AML-193 (cell line): ENCODE results near the gene FGGY.
A peak's percentile ranks its signal among the peaks of the same experiment; 100 is the strongest.
"Not testable (repeated sequence)": the region's sequence is repeated elsewhere in the genome, so short reads cannot be mapped to it uniquely, and the experiment has no call there.

Experiments used
- DNase-seq, 2 experiments: peaks; one replicate each; lab custom pipeline; 2025; lab: John Stamatoyannopoulos, UW

FGGY gene

DNA sequence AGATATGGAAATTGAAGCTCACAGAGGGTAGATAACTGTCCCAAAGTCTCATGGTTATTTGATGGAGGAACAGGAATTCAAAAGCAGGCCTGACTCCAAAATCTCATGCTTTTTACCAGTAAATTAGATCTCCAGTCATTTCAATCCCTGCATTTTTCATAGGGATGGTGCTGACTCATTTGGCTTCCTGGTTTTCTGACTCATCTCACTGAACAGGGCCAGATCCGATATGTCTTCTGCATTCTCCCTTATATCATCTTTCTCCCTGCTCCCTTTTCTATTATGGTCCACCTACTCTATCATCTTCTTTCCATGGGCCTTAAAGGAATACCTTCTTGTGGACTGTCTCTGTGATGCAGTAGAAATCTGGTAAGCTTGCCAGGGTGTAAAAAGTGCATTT is 187.2 kb downstream of the FGGY start:
- DNase-seq: no peak

DNA sequence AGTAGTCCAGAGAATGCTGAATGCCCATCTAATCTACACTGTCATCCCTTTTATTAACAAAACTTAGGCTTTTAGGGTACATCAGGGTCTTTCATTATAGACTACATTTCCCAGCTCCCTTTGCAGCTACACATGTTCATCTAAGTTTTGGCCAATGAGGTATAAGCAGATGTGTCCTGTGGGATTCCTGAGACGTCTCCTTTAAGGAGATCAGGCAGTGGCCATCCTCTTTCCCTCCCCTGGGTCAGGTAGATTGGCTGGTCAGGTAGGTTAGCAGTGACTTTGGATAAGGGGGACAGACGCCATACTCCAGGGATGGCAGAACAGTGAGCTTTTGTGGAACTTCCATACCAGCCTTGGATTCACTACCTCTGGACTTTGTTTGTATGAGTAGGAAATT is 188.3 kb downstream of the FGGY start:
- DNase-seq: no peak

- DNase-seq: no peak
Observed at GRCh38 chr1:59485949-59486348, 189.1 kb downstream of the FGGY start.

GRCh38 chr1:59486615-59487014 is 189.7 kb downstream of the FGGY start:
- DNase-seq: no peak

GRCh38 chr1:59487335-59488031 is 190.6 kb downstream of the FGGY start:
- no peak for DNase-seq

- DNase-seq: no peak
Observed at GRCh38 chr1:59492500-59492899, 195.6 kb downstream of the FGGY start.

GRCh38 chr1:59494145-59494833 is 197.4 kb downstream of the FGGY start:
- peak; percentile 22 to 34 for DNase-seq

- not testable (repeated sequence) for DNase-seq
Observed at GRCh38 chr1:59496156-59496555, 199.3 kb downstream of the FGGY start.

DNA sequence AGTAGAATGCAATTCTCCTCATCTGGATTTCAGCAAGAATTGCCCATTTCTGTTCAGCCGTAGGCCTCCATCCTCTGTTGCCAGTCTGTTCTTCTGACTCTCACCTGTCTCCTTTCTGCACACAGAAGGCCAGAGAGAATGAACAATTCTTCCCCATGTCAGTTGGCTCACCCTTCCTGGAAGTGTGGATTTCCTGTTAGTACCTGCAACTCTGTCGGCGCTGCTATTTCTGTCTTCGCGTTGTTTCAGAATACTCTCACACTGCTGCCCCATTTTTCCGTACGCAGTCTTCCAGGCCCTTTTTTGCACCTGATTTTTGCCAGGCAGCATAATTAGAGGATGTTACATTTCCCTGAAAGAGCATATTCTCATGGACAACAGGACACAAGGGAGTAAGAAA is 200.7 kb downstream of the FGGY start:
- DNase-seq: no peak

DNA sequence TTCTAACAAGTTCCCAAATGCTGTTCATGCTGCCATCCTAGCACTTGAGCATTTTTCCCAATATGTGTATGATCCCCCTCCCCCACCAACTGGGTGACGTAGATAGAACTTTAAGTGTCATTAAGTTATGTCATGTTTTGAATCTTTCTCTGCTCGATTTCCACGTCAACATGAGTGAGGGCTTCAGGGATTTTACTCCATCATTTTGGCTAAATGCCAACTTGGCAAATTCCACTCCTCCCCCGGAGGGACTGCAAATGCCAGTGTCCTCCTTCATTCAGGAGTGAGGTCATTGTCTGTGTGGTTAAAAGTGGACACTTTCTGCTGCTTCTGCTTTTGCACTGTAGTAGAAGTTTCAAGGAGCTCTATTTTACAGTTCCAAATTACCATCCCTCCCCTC is 201.7 kb downstream of the FGGY start:
- peak; percentile 10 to 23 for DNase-seq

GRCh38 chr1:59499273-59499942 is 202.5 kb downstream of the FGGY start:
- no peak for DNase-seq

DNA sequence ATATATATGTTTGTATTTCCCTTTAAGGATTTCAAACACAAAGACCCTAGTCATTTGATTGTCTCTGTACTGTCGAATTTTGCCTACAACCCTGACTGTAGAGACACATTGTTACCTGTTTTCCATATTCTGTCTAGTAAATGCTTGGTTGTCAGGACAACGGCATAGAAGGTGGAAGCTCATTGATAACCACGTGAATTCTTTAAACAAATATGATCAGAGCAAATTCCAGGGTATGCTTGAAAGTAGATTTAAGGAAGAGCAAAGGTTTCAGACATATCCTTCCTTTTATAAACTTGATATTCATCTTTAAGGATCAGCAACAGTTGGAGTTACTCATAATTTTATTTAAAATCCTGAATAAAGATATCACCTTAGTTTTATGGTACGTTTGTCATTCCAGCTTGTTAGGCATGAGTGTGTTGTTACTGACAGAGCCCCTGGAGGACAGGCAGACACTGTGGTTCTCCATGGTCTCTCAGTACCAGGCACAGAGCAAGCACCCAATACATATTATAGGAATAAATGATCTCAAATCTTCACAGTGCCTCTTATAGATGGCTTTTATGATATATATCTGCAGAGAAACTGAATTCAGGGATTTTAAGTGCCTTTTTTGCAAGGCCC is 203.2 kb downstream of the FGGY start:
- no peak for DNase-seq

DNA sequence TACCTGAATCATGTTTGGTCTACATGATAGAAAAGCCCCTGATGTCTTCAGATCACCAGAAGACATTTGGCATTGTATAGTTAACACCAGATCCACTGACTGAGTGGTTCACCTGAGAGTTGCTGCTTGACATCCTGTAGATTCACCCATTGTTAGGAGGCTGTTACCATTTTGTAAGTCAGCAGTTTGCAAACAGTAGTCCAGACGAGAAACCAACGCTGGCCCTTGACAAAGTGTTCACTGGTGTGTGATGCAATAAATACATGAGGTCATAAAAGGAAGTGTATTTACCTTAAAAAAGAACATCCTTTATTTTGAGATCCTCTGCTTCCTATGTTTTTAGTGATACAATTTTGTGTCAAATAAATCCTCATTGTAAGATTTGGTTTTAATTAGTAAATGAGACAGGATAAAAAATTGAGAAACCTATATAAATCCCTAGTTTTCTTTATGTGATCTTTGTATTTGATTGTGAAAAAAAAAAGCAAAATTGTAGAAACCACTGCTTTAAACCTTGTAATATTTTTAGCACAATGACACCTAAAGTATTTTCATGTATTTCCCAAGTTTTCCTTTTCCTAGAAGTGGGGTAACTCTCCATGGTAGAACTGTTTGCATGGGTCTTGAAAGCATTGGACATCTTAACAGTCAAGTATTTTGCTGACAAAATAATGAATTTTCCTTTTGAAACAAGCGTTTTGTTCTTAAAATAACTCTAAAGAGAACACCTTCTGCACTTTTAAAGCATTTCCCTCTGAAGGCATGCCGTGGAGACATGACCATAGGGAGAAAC is 204.3 kb downstream of the FGGY start:
- peak in 1 of 2 experiments; percentile 3 for DNase-seq

- DNase-seq: no peak
Observed at GRCh38 chr1:59502009-59502691, 205.3 kb downstream of the FGGY start.

- no peak for DNase-seq
Observed at GRCh38 chr1:59504276-59504675, 207.4 kb downstream of the FGGY start.

GRCh38 chr1:59505596-59506028 is 208.7 kb downstream of the FGGY start:
- no peak for DNase-seq

GRCh38 chr1:59506952-59507351 is 210.1 kb downstream of the FGGY start:
- peak; percentile 16 to 18 for DNase-seq

- no peak for DNase-seq
Observed at GRCh38 chr1:59509341-59509875, 212.5 kb downstream of the FGGY start.

DNA sequence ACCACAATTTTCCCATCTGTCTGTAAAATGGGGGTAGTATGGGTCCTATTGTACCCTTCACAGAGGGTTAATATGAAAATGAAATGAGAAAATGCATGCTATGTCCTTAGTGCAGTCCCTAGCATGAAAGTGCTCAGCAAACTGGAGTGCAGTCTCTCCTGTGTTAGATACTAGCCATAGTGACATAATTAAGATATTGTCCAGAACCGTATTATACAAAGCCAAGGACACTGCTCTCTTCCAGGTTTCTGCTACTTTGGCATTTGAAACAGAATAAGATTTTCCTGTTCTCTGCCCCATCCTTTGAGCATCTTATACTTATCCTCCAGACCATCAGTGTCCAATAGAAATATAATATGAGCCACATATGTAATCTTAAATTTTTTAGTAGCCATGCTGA is 213.4 kb downstream of the FGGY start:
- DNase-seq: no peak

GRCh38 chr1:59511476-59512465 is 214.9 kb downstream of the FGGY start:
- DNase-seq: no peak
